K562 (cell line): Measurements from ENCODE around the gene RSPH9. TPM values are rescaled to one million over a fixed set of nuclear protein-coding genes. Genes with fewer than 3 reads are reported as not detected.

ENCODE experiments used
- ATAC-seq: fragments of 200-7000 bp; cut with Tn5 transposase; 3 replicates; pipeline ENCODE4 v1.9.1; 2020; ENCODE audit warnings: moderate library complexity
- BruUV-seq: library from RNA; stranded (reverse); fragments of 400-500 nt; replicated peaks from 2 replicates; lab custom pipeline; 2021; lab: Mats Ljungman, UMichigan
- CTCF ChIA-PET: fragments of 300-600 bp; formaldehyde crosslinking; extraction: SDS; loops from one replicate; lab custom pipeline; 2021; ENCODE audit warnings: low intra/inter-chr PET ratio; lab: Yijun Ruan, JAX
- POLR2A ChIA-PET: fragments of 300-600, 350-650 bp; sonication (Branson Sonifier 250); formaldehyde crosslinking; extraction: SDS; loops from one replicate; lab custom pipeline; 2021; ENCODE audit warnings: antibody characterized with exemption, inconsistent platforms; lab: Yijun Ruan, JAX
- DNase-seq, 4 experiments: peaks; one replicate each; pipeline versions ENCODE4 v3.0.0 to v3.0.0-alpha.2; 2011 to 2018; ENCODE audit warnings: low spot score in 3 of 4, mixed read lengths in 3 of 4; ENCODE audit errors: extremely low read depth in 1 of 4
- FAIRE-seq: peaks from 2 replicates; lab custom pipeline; 2011; peaks lifted over from hg19 to GRCh38; lab: Jason Lieb, UNC
- H2AFZ ChIP-seq: 2 replicates; pipeline ENCODE4 v1.6.0; 2011; ENCODE audit warnings: low read depth, low read length, control low read depth, inconsistent platforms
- H3K27ac ChIP-seq: fragments of 200-600 bp; 3 replicates; pipeline ENCODE4 v1.8.0; 2011; ENCODE audit warnings: low read depth, mild to moderate bottlenecking, control low read depth, inconsistent platforms, low read length, moderate library complexity, mixed read lengths; ENCODE audit errors: extremely low read depth
- H3K27me3 ChIP-seq, 2 experiments: fragments of 300-600 bp in 1 of 2; 2 replicates in 1 of 2; 3 replicates in 1 of 2; pipeline versions ENCODE4 v1.6.0 to v1.8.0; 2011; ENCODE audit warnings: inconsistent platforms in 2 of 2, low read length in 2 of 2, mild to moderate bottlenecking in 1 of 2, mixed read lengths in 1 of 2, moderate library complexity in 1 of 2; ENCODE audit not compliant: control insufficient read depth in 2 of 2, insufficient read depth in 2 of 2
- H3K36me3 ChIP-seq: fragments of 300-600 bp; 3 replicates; pipeline ENCODE4 v1.8.0; 2011; ENCODE audit warnings: mild to moderate bottlenecking, low read length, inconsistent platforms; ENCODE audit not compliant: control insufficient read depth, insufficient read depth
- H3K4me1 ChIP-seq, 2 experiments: fragments of 200-600 bp in 1 of 2; replicated peaks in 1 of 2; 2 replicates in 1 of 2; 3 replicates in 1 of 2; pipeline versions ENCODE4 v1.5.1 to v1.8.0; 2011; ENCODE audit warnings: inconsistent platforms in 2 of 2, low read length in 2 of 2, mild to moderate bottlenecking in 1 of 2, mixed read lengths in 1 of 2, moderate library complexity in 1 of 2; ENCODE audit not compliant: control insufficient read depth in 2 of 2, insufficient read depth in 2 of 2
- H3K4me2 ChIP-seq: 2 replicates; pipeline ENCODE4 v1.6.1; 2011; ENCODE audit warnings: low read length, control low read depth, inconsistent platforms, mixed read lengths; ENCODE audit not compliant: insufficient read depth
- H3K4me3 ChIP-seq: fragments of 200-600 bp; sonication (generic), shearing (Covaris generic); 2 replicates; pipeline ENCODE4 v1.5.1; 2016; ENCODE audit warnings: control low read depth, inconsistent platforms
- H3K79me2 ChIP-seq: fragments of 200-600 bp; 3 replicates; pipeline ENCODE4 v1.8.0; 2011; ENCODE audit warnings: low read length, inconsistent platforms; ENCODE audit not compliant: control insufficient read depth, insufficient read depth
- H3K9ac ChIP-seq, 2 experiments: 2 replicates each; pipeline versions ENCODE4 v1.6.0 to v1.6.1; 2011; ENCODE audit warnings: low read depth in 2 of 2, low read length in 2 of 2, control low read depth in 1 of 2, inconsistent platforms in 1 of 2, mild to moderate bottlenecking in 1 of 2, mixed read lengths in 1 of 2; ENCODE audit not compliant: insufficient read depth in 1 of 2
- H3K9me1 ChIP-seq: one replicate; pipeline ENCODE4 v1.6.0; 2011; ENCODE audit warnings: inconsistent platforms, mild to moderate bottlenecking, low read length, moderate library complexity; ENCODE audit not compliant: control insufficient read depth, insufficient read depth
- H3K9me3 ChIP-seq: replicated peaks from 2 replicates; pipeline ENCODE4 v1.5.1; 2011; ENCODE audit warnings: low read depth, low read length, inconsistent platforms; ENCODE audit not compliant: control insufficient read depth, insufficient read depth
- H4K20me1 ChIP-seq: replicated peaks from 2 replicates; pipeline ENCODE4 v1.6.1; 2011; ENCODE audit warnings: low read length, inconsistent platforms, mixed read lengths; ENCODE audit not compliant: control insufficient read depth, insufficient read depth
- ARID1B ChIP-seq: fragments of 450-650 bp; IDR thresholded peaks from 2 replicates; pipeline ENCODE4 v1.6.1; 2016; ENCODE audit warnings: antibody characterized with exemption, mild to moderate bottlenecking, inconsistent platforms
- ELF4 ChIP-seq: fragments of 450-650 bp; formaldehyde crosslinking; IDR thresholded peaks from 2 replicates; pipeline ENCODE4 v1.4.0; 2022; ENCODE audit warnings: missing genetic modification characterization
- ETV1 ChIP-seq: fragments of 450-650 bp; conservative IDR thresholded peaks from 2 replicates; pipeline ENCODE4 v1.6.1; 2016; ENCODE audit warnings: missing genetic modification characterization, control low read depth, low read depth, missing compliant biosample characterization
- FOXJ2 ChIP-seq: fragments of 200-800 bp; sonication (Bioruptor generic); IDR thresholded peaks from 2 replicates; pipeline ENCODE4 v1.6.1; 2016; ENCODE audit warnings: missing genetic modification characterization, missing compliant biosample characterization
- RBFOX2 ChIP-seq: fragments of 200-400 bp; formaldehyde crosslinking; IDR thresholded peaks from 2 replicates; pipeline ENCODE4 v1.6.1; 2017; ENCODE audit warnings: low read depth, mild to moderate bottlenecking, low read length, moderate library complexity
- SOX6 ChIP-seq: fragments of 450-650 bp; IDR thresholded peaks from 2 replicates; pipeline ENCODE4 v1.6.1; 2014; ENCODE audit warnings: mild to moderate bottlenecking
- STAT5A ChIP-seq: IDR thresholded peaks from 2 replicates; pipeline ENCODE4 v1.6.1; 2012; ENCODE audit warnings: low read length, inconsistent platforms, borderline replicate concordance
- ZNF3 ChIP-seq: fragments of 250-450 bp; sonication (Bioruptor Pico); IDR thresholded peaks from 2 replicates; pipeline ENCODE4 v1.5.0; 2021; ENCODE audit warnings: mild to moderate bottlenecking, moderate library complexity
- ZNF384 ChIP-seq: IDR thresholded peaks from 2 replicates; pipeline ENCODE4 v1.6.1; 2012; ENCODE audit warnings: low read depth, low read length, improper control_type of control experiment
- ZNF431 ChIP-seq: sonication (generic); formaldehyde crosslinking; IDR thresholded peaks from 2 replicates; pipeline ENCODE4 v1.8.0; 2022; ENCODE audit warnings: mild to moderate bottlenecking, missing genetic modification reagents
- WGBS: fragments of 100-300 bp; shearing (Covaris generic); methylation state at CpG from one replicate; pipeline ENCODE4 v1.1.6; 2016; ENCODE audit warnings: low coverage, mixed read lengths; ENCODE audit not compliant: insufficient coverage; ENCODE audit errors: missing lambda C conversion rate; 5-methylcytosine and 5-hydroxymethylcytosine counted together
- in situ Hi-C: fragments of 300-500 bp; cut with MboI; formaldehyde crosslinking; loops from 4 replicates; pipeline ENCODE4 v1.15.0; 2018; ENCODE audit warnings: inconsistent platforms, mixed read lengths
- intact Hi-C: fragments of 100-400 bp; cut with micrococcal nuclease; formaldehyde crosslinking; loops from 2 replicates; pipeline ENCODE4 v1.14.2; 2022
- polyA plus RNA-seq, 8 experiments: library from polyadenylated mRNA; depleted of rRNA in 4 of 8; stranded (reverse) in 5 of 8; unstranded in 3 of 8; fragments of >200 nt; fragmentation: Nextera tagmentation in 2 of 8; fragmentation: Illumina TruSeq in 1 of 8; extraction: Ambion mirVana in 2 of 8; extraction: Trizol in 1 of 8; gene quantifications; 2 replicates each; pipeline versions ENCODE4 v1.2.1 to v1.2.3, GENCODE V29; 2011 to 2014; ENCODE audit warnings: inconsistent platforms in 1 of 8, missing spikeins in 1 of 8
- total RNA-seq, 7 experiments: library from RNA; depleted of rRNA in 6 of 7; stranded (reverse); fragments of >200 nt in 6 of 7; fragmentation: Illumina TruSeq in 2 of 7; extraction: Trizol in 2 of 7; gene quantifications; 2 replicates each; pipeline versions ENCODE4 v1.2.1 to v1.2.3, GENCODE V29; 2011 to 2021; ENCODE audit warnings: low replicate concordance in 1 of 7
- TF ChIP-seq, protein P1 (sequence below), 2 experiments: fragments of 450-650 bp; IDR thresholded peaks; 2 replicates each; pipeline ENCODE4 v1.6.1; 2018; ENCODE audit warnings: mild to moderate bottlenecking in 2 of 2, low read depth in 1 of 2; ENCODE audit not compliant: partially characterized antibody in 2 of 2
- TF ChIP-seq, protein P2 (sequence below): sonication (generic); formaldehyde crosslinking; IDR thresholded peaks from 2 replicates; pipeline ENCODE4 v1.8.1; 2023; ENCODE audit warnings: mild to moderate bottlenecking, missing genetic modification reagents
- TF ChIP-seq, protein P3 (sequence below): sonication (generic); formaldehyde crosslinking; IDR thresholded peaks from 2 replicates; pipeline ENCODE4 v1.8.0; 2022; ENCODE audit warnings: missing genetic modification reagents, mild to moderate bottlenecking, moderate library complexity, borderline replicate concordance

RSPH9 gene
- total and polyA plus RNA-seq, 9 of the 15 experiments (the other 6 are each of a cell fraction or from before 2014, with no cell fraction given), result 0.05 to 0.60 (median 0.39) TPM; not detected in 6

GRCh38 chr6:43702534-43703440, 58.0 kb downstream of the RSPH9 start:
- no peaks in the 10 kb centered on the region for H3K9me3 ChIP-seq
- H3K27me3 ChIP-seq, result no peaks in the 10 kb centered on the region
- ATAC-seq (peak; percentile 98), FAIRE-seq (peak; percentile 97), DNase-seq (peak; percentile 98 to 99 (median 99))
- H3K4me2 ChIP-seq, result peak overlapping the region; percentile 71
- WGBS, result 26% methylated on average over 14 of the region's 15 CpGs
- H3K27ac ChIP-seq, result peak overlapping the region; percentile 75
- peak overlapping the region; percentile 69 to 88 for H3K9ac ChIP-seq
- no peak overlapping the region for H3K4me3 ChIP-seq
- no peaks in the 10 kb centered on the region for H3K36me3 ChIP-seq
- intact Hi-C loops, result no loop called here
- peak overlapping the region; percentile 98 for H2AFZ ChIP-seq
- no peaks in the 10 kb centered on the region for H4K20me1 ChIP-seq
- H3K79me2 ChIP-seq, result no peaks in the 10 kb centered on the region
- TSS peak; percentile 77 for BruUV-seq
- H3K4me1 ChIP-seq, result peaks cover 17 to 62% of the 10 kb centered on the region in 2 experiments
- POLR2A ChIA-PET, result interaction anchor here (0.6 to 1.4 kb wide), 6 partner anchors 16 to 81 kb away, joined by 3 to 5 read pairs (median 3); no protein-coding TSS in a partner anchor
- CTCF ChIA-PET, result interaction anchor here (0.5 to 0.8 kb wide), 3 partner anchors 55 to 76 kb away, joined by 3 read pairs; no protein-coding TSS in a partner anchor
- in situ Hi-C loops, result no loop called here
- no peaks in the 10 kb centered on the region for H3K9me1 ChIP-seq
- TF ChIP-seq, protein P1, sequence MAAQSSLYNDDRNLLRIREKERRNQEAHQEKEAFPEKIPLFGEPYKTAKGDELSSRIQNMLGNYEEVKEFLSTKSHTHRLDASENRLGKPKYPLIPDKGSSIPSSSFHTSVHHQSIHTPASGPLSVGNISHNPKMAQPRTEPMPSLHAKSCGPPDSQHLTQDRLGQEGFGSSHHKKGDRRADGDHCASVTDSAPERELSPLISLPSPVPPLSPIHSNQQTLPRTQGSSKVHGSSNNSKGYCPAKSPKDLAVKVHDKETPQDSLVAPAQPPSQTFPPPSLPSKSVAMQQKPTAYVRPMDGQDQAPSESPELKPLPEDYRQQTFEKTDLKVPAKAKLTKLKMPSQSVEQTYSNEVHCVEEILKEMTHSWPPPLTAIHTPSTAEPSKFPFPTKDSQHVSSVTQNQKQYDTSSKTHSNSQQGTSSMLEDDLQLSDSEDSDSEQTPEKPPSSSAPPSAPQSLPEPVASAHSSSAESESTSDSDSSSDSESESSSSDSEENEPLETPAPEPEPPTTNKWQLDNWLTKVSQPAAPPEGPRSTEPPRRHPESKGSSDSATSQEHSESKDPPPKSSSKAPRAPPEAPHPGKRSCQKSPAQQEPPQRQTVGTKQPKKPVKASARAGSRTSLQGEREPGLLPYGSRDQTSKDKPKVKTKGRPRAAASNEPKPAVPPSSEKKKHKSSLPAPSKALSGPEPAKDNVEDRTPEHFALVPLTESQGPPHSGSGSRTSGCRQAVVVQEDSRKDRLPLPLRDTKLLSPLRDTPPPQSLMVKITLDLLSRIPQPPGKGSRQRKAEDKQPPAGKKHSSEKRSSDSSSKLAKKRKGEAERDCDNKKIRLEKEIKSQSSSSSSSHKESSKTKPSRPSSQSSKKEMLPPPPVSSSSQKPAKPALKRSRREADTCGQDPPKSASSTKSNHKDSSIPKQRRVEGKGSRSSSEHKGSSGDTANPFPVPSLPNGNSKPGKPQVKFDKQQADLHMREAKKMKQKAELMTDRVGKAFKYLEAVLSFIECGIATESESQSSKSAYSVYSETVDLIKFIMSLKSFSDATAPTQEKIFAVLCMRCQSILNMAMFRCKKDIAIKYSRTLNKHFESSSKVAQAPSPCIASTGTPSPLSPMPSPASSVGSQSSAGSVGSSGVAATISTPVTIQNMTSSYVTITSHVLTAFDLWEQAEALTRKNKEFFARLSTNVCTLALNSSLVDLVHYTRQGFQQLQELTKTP (IDR thresholded peaks at IDR 0.05; ENCODE audit: low read depth in 1 of 2, partially characterized antibody in 2 of 2), result peak; percentile 66 to 96
- TF ChIP-seq FOXJ2, result peak; percentile 45; the same call in 1 of the 2 replicates
- peak; percentile 97 for TF ChIP-seq ELF4 (CRISPR knock-in tag)
- TF ChIP-seq, protein P2, sequence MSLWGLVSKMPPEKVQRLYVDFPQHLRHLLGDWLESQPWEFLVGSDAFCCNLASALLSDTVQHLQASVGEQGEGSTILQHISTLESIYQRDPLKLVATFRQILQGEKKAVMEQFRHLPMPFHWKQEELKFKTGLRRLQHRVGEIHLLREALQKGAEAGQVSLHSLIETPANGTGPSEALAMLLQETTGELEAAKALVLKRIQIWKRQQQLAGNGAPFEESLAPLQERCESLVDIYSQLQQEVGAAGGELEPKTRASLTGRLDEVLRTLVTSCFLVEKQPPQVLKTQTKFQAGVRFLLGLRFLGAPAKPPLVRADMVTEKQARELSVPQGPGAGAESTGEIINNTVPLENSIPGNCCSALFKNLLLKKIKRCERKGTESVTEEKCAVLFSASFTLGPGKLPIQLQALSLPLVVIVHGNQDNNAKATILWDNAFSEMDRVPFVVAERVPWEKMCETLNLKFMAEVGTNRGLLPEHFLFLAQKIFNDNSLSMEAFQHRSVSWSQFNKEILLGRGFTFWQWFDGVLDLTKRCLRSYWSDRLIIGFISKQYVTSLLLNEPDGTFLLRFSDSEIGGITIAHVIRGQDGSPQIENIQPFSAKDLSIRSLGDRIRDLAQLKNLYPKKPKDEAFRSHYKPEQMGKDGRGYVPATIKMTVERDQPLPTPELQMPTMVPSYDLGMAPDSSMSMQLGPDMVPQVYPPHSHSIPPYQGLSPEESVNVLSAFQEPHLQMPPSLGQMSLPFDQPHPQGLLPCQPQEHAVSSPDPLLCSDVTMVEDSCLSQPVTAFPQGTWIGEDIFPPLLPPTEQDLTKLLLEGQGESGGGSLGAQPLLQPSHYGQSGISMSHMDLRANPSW (CRISPR knock-in tag), result no peak
- TF ChIP-seq ARID1B, result peak; percentile 96
- TF ChIP-seq, protein P3, sequence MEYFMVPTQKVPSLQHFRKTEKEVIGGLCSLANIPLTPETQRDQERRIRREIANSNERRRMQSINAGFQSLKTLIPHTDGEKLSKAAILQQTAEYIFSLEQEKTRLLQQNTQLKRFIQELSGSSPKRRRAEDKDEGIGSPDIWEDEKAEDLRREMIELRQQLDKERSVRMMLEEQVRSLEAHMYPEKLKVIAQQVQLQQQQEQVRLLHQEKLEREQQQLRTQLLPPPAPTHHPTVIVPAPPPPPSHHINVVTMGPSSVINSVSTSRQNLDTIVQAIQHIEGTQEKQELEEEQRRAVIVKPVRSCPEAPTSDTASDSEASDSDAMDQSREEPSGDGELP (CRISPR knock-in tag), result peak; percentile 81
- TF ChIP-seq ZNF3 (CRISPR knock-in tag), result no peak
- peak; percentile 75 for TF ChIP-seq ETV1 (tag)
- peak; percentile 50; the same call in 1 of the 2 replicates for TF ChIP-seq STAT5A
- 0 out of 2 replicates have a peak, but pooled peaks have one; percentile 3 for TF ChIP-seq ZNF384
- no peak for TF ChIP-seq ZNF431 (CRISPR knock-in tag)
- TF ChIP-seq RBFOX2, result peak; percentile 69
- TF ChIP-seq SOX6, result peak; percentile 72
